Endothelial cell of umbilical vein (primary cell): ENCODE data around the gene ITGA1. TPM values are rescaled to one million over a fixed set of nuclear protein-coding genes. Genes with fewer than 3 reads are reported as not detected.

Experiments
- BruUV-seq: library from RNA; stranded (reverse); fragments of 400-500 nt; replicated peaks from 2 replicates; lab custom pipeline; 2021; lab: Mats Ljungman, UMichigan
- CTCF ChIA-PET: fragments of 300-600, 350-600 bp; sonication (Branson Sonifier 250); formaldehyde crosslinking; loops from one replicate; lab custom pipeline; 2021; ENCODE audit warnings: antibody characterized with exemption, inconsistent platforms; lab: Charles Lee
- POLR2A ChIA-PET: fragments of 300-600, 350-600 bp; sonication (Branson Sonifier 250); formaldehyde crosslinking; loops from one replicate; lab custom pipeline; 2021; ENCODE audit warnings: antibody characterized with exemption, inconsistent platforms; lab: Charles Lee
- DNase-seq: peaks from one replicate; pipeline ENCODE4 v3.0.0-alpha.2; 2011; ENCODE audit warnings: low read depth, low spot score
- FAIRE-seq: peaks from 2 replicates; lab custom pipeline; 2011; peaks lifted over from hg19 to GRCh38; lab: Jason Lieb, UNC
- H2AFZ ChIP-seq: 2 replicates; pipeline ENCODE4 v1.6.0; 2012; ENCODE audit warnings: low read depth, low read length, control low read depth, inconsistent platforms
- H3K27ac ChIP-seq: 2 replicates; pipeline ENCODE4 v1.5.1; 2011; ENCODE audit warnings: low read depth, mild to moderate bottlenecking, control low read depth, low read length, moderate library complexity; ENCODE audit not compliant: insufficient read depth
- H3K27me3 ChIP-seq, 2 experiments: 2 replicates each; pipeline versions ENCODE4 v1.6.0 to v1.6.1; 2011; ENCODE audit warnings: low read length in 2 of 2, mixed read lengths in 1 of 2; ENCODE audit not compliant: control insufficient read depth in 2 of 2, insufficient read depth in 2 of 2
- H3K36me3 ChIP-seq, 2 experiments: 2 replicates in 1 of 2; 3 replicates in 1 of 2; pipeline ENCODE4 v1.5.1; 2011; ENCODE audit warnings: low read length in 2 of 2, mild to moderate bottlenecking in 1 of 2, moderate library complexity in 1 of 2; ENCODE audit not compliant: control insufficient read depth in 2 of 2, insufficient read depth in 2 of 2; ENCODE audit errors: extremely low read depth in 1 of 2
- H3K4me1 ChIP-seq: 3 replicates; pipeline ENCODE4 v1.5.1; 2011; ENCODE audit warnings: mild to moderate bottlenecking, low read length; ENCODE audit not compliant: control insufficient read depth, insufficient read depth; ENCODE audit errors: extremely low read depth
- H3K4me2 ChIP-seq: 2 replicates; pipeline ENCODE4 v1.6.1; 2011; ENCODE audit warnings: low read length, control low read depth, mixed read lengths; ENCODE audit not compliant: insufficient read depth
- H3K4me3 ChIP-seq, 3 experiments: fragments of 200-600 bp in 1 of 3; sonication (generic), shearing (Covaris generic) in 1 of 3; replicated peaks in 1 of 3; 2 replicates each; pipeline ENCODE4 v1.5.1; 2011 to 2016; ENCODE audit warnings: control low read depth in 3 of 3, low read length in 3 of 3, mild to moderate bottlenecking in 2 of 3, inconsistent platforms in 1 of 3, low read depth in 1 of 3, moderate library complexity in 1 of 3; ENCODE audit not compliant: insufficient read depth in 1 of 3
- H3K79me2 ChIP-seq: 2 replicates; pipeline ENCODE4 v1.6.0; 2012; ENCODE audit warnings: low read length, inconsistent platforms; ENCODE audit not compliant: control insufficient read depth, insufficient read depth
- H3K9ac ChIP-seq: replicated peaks from 2 replicates; pipeline ENCODE3; 2011; ENCODE audit warnings: low read length, control low read depth; ENCODE audit not compliant: insufficient read depth; ENCODE audit errors: extremely low read depth
- H3K9me1 ChIP-seq: replicated peaks from 3 replicates; pipeline ENCODE4 v1.6.0; 2011; ENCODE audit warnings: mild to moderate bottlenecking, low read length; ENCODE audit not compliant: control insufficient read depth, insufficient read depth; ENCODE audit errors: extremely low read depth
- H3K9me3 ChIP-seq: replicated peaks from 2 replicates; pipeline ENCODE4 v1.5.1; 2012; ENCODE audit warnings: low read length, inconsistent platforms; ENCODE audit not compliant: control insufficient read depth, insufficient read depth
- H4K20me1 ChIP-seq: replicated peaks from 2 replicates; pipeline ENCODE3; 2011; ENCODE audit warnings: mild to moderate bottlenecking, low read length; ENCODE audit not compliant: control insufficient read depth, insufficient read depth; ENCODE audit errors: extremely low read depth
- EZH2 ChIP-seq: IDR thresholded peaks from 2 replicates; pipeline ENCODE4 v1.6.1; 2012; ENCODE audit warnings: borderline replicate concordance, low read depth, mild to moderate bottlenecking, moderate library complexity, low read length, inconsistent platforms; ENCODE audit not compliant: severe bottlenecking
- FOS ChIP-seq: IDR thresholded peaks from 2 replicates; pipeline ENCODE4 v1.6.1; 2011; ENCODE audit warnings: mild to moderate bottlenecking, low read length, moderate library complexity, borderline replicate concordance; ENCODE audit not compliant: insufficient read depth
- GATA2 ChIP-seq: IDR thresholded peaks from 2 replicates; pipeline ENCODE4 v1.7.0; 2011; ENCODE audit warnings: low read depth, mild to moderate bottlenecking, moderate library complexity, mixed read lengths, low read length; ENCODE audit not compliant: insufficient read length, insufficient read depth
- JUN ChIP-seq: IDR thresholded peaks from 2 replicates; pipeline ENCODE4 v1.6.1; 2011; ENCODE audit warnings: borderline replicate concordance, low read depth; ENCODE audit not compliant: insufficient read length, insufficient read depth
- MYC ChIP-seq: IDR thresholded peaks from one replicate; pipeline ENCODE4 v1.6.1; 2011; ENCODE audit warnings: mild to moderate bottlenecking, low read depth, low read length
- POLR2A ChIP-seq: IDR thresholded peaks from 2 replicates; pipeline ENCODE4 v1.6.1; 2012; ENCODE audit warnings: low read depth, mild to moderate bottlenecking, control low read depth, low read length
- POLR2AphosphoS5 ChIP-seq: IDR thresholded peaks from 2 replicates; pipeline ENCODE4 v1.6.1; 2012; ENCODE audit warnings: low read depth, mild to moderate bottlenecking, control low read depth, low read length, moderate library complexity; ENCODE audit not compliant: insufficient read depth
- dilution Hi-C: fragments of 300-500 bp; cut with MboI; formaldehyde crosslinking; loops from one replicate; pipeline ENCODE4 v1.15.0; 2019; ENCODE audit warnings: low sequenced_read_pairs; ENCODE audit not compliant: extremely low pct_ligation_motif_present
- intact Hi-C: fragments of 100-400 bp; cut with micrococcal nuclease; formaldehyde crosslinking; loops from one replicate; pipeline ENCODE4 v1.10.0; 2022
- polyA plus RNA-seq, 4 experiments: library from polyadenylated mRNA; depleted of rRNA in 3 of 4; stranded (reverse) in 3 of 4; unstranded in 1 of 4; fragments of >200 nt; gene quantifications; 2 replicates each; pipeline versions ENCODE4 v1.2.1 to v1.2.3, GENCODE V29; 2011 to 2012; ENCODE audit warnings: missing spikeins in 1 of 4
- total RNA-seq: library from RNA; stranded (reverse); gene quantifications from 2 replicates; pipeline ENCODE4 v1.2.3, GENCODE V29; 2021
- TF ChIP-seq, protein P1 (sequence below): IDR thresholded peaks from 2 replicates; pipeline ENCODE4 v1.6.1; 2011; ENCODE audit not compliant: insufficient read depth, insufficient read length
- TF ChIP-seq, protein P2 (sequence below), 2 donors: IDR thresholded peaks; 1 replicate in 1 of 2; 2 replicates in 1 of 2; pipeline ENCODE4 v1.5.1; 2011; ENCODE audit warnings: low read length in 2 of 2, mild to moderate bottlenecking in 2 of 2, moderate library complexity in 2 of 2, control low read depth in 1 of 2, inconsistent platforms in 1 of 2, low read depth in 1 of 2; ENCODE audit not compliant: insufficient read depth in 1 of 2; ENCODE audit errors: extremely low read depth in 1 of 2

Gene ITGA1
- total and polyA plus RNA-seq, 2 donors (not counting 3 experiments of a cell fraction or from before 2014, with no cell fraction given): 0.65 to 1.9 TPM

DNA sequence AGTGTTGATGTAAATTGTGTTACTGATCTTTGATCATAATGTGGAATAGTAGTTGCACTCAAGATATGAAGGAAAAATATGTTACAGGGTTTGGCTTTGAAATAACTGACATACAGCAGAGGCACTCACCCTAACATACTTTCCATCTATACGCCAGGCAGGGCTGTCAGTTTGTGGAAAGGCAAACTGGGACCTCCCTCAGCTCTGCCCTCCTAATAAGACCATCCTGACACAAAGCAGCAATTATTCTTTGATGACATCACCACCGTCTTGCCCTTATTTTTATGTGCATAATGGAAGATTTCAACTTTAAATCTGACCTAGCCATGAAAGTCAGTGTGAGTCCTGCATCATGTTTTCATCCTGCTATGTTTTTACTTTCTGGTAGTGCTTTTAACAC, 42.9 kb downstream of the ITGA1 start:
- no peaks in the 10 kb centered on the region for H3K9me1 ChIP-seq
- CTCF ChIA-PET: no interaction called here
- H3K9ac ChIP-seq: no peak overlapping the region
- H3K79me2 ChIP-seq: no peaks in the 10 kb centered on the region
- no peaks in the 10 kb centered on the region for H3K36me3 ChIP-seq
- H3K4me3 ChIP-seq: no peak overlapping the region
- no peak overlapping the region for H2AFZ ChIP-seq
- H4K20me1 ChIP-seq: no peaks in the 10 kb centered on the region
- TF ChIP-seq, protein P1, sequence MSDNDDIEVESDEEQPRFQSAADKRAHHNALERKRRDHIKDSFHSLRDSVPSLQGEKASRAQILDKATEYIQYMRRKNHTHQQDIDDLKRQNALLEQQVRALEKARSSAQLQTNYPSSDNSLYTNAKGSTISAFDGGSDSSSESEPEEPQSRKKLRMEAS: no peak
- TF ChIP-seq GATA2: no peak
- no peak for TF ChIP-seq POLR2AphosphoS5
- TF ChIP-seq MYC: no peak
- TF ChIP-seq EZH2: no peak
- no peak for TF ChIP-seq FOS
- TF ChIP-seq JUN: no peak
- TF ChIP-seq, protein P2, sequence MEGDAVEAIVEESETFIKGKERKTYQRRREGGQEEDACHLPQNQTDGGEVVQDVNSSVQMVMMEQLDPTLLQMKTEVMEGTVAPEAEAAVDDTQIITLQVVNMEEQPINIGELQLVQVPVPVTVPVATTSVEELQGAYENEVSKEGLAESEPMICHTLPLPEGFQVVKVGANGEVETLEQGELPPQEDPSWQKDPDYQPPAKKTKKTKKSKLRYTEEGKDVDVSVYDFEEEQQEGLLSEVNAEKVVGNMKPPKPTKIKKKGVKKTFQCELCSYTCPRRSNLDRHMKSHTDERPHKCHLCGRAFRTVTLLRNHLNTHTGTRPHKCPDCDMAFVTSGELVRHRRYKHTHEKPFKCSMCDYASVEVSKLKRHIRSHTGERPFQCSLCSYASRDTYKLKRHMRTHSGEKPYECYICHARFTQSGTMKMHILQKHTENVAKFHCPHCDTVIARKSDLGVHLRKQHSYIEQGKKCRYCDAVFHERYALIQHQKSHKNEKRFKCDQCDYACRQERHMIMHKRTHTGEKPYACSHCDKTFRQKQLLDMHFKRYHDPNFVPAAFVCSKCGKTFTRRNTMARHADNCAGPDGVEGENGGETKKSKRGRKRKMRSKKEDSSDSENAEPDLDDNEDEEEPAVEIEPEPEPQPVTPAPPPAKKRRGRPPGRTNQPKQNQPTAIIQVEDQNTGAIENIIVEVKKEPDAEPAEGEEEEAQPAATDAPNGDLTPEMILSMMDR (IDR thresholded peaks at IDR 0.05; ENCODE audit: extremely low read depth in 1 of 2, insufficient read depth in 1 of 2, low read depth in 1 of 2, low read length in 2 of 2): no peak
- no peak for TF ChIP-seq POLR2A
- dilution Hi-C loops: no loop called here
- peaks cover 2% of the 10 kb centered on the region for H3K9me3 ChIP-seq
- H3K27ac ChIP-seq: no peak overlapping the region
- H3K4me2 ChIP-seq: no peak overlapping the region
- H3K4me1 ChIP-seq: no peaks in the 10 kb centered on the region
- H3K27me3 ChIP-seq: no peaks in the 10 kb centered on the region
- POLR2A ChIA-PET: no interaction called here
- intact Hi-C loops: no loop called here
- DNase-seq (no peak), FAIRE-seq (no peak)
- no TSS peak for BruUV-seq
